ENCODE results near the gene SPATA6L. TPM values are rescaled to one million over a fixed set of nuclear protein-coding genes. Genes with fewer than 3 reads are reported as not detected.

Gene SPATA6L
- total and polyA plus RNA-seq, 9 of the 15 experiments (the other 6 are each of a cell fraction or from before 2014, with no cell fraction given) = 0.03 to 1.00 (median 0.08) TPM; not detected in 4

DNA sequence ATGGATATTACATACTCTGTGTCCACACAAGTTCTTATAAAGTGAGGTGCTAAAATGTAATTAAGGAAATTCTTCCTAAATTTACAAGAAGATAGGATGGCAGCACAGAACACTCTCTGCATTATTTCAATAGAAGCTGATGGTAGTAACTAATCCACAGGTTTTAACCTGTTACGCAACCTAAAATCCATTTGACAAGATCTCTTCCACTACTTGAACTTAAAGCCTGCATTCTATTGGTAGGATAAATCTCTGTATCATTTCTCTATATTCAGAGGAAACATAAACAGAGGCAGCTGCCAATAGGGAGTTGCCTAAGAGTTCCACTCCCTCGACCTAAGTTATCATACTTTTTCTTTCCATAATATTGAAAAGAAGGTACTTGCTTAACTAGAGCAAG, 34.7 kb upstream of the SPATA6L start (continued):
- TF ChIP-seq NFRKB (IDR thresholded peaks at IDR 0.05; ENCODE audit: low read depth) (no peak), CEBPB (tag; IDR thresholded peaks at IDR 0.05) (peak; percentile 88)

GRCh38 chr9:4700091-4700490, 33.8 kb upstream of the SPATA6L start:
- ATAC-seq (peak; percentile 95), FAIRE-seq (peak; percentile 94), DNase-seq (ENCODE audit: extremely low read depth in 1 of 4, low spot score in 3 of 4) (peak in 1 of 4 experiments; percentile 50)
- H3K27ac ChIP-seq (ENCODE audit: extremely low read depth, low read depth, low read length) = peak overlapping the region; percentile 47; the same call in 1 of the 3 replicates
- H3K9me3 ChIP-seq (replicated peaks; ENCODE audit: control insufficient read depth, insufficient read depth, low read depth, low read length) = no peaks in the 10 kb centered on the region
- no peak overlapping the region for H3K9ac ChIP-seq (ENCODE audit: insufficient read depth in 1 of 2, low read depth in 2 of 2, low read length in 2 of 2)
- H3K36me3 ChIP-seq (ENCODE audit: control insufficient read depth, insufficient read depth, low read length) = peaks cover 65% of the 10 kb centered on the region
- CTCF ChIA-PET (ENCODE audit: low intra/inter-chr PET ratio) = no interaction called here
- WGBS (ENCODE audit: insufficient coverage, low coverage, missing lambda C conversion rate) = 24% methylated on average over 3 of the region's 3 CpGs
- peak overlapping the region; percentile 19; the same call in 1 of the 2 replicates for H3K4me2 ChIP-seq (ENCODE audit: insufficient read depth, low read length)
- in situ Hi-C loops (cut with MboI) = no loop called here
- H3K4me1 ChIP-seq (replicated peaks in 1 of 2; ENCODE audit: control insufficient read depth in 2 of 2, insufficient read depth in 2 of 2, low read length in 2 of 2) = peaks cover 4% of the 10 kb centered on the region in 2 experiments; a peak in 1 of 5 replicates
- no peaks in the 10 kb centered on the region for H3K27me3 ChIP-seq (ENCODE audit: control insufficient read depth in 2 of 2, insufficient read depth in 2 of 2, low read length in 2 of 2)
- no peaks in the 10 kb centered on the region for H4K20me1 ChIP-seq (replicated peaks; ENCODE audit: control insufficient read depth, insufficient read depth, low read length)
- H3K79me2 ChIP-seq (ENCODE audit: control insufficient read depth, insufficient read depth, low read length) = no peaks in the 10 kb centered on the region
- no peak overlapping the region for H3K4me3 ChIP-seq
- no TSS peak for BruUV-seq (replicated peaks)
- POLR2A ChIA-PET = interaction anchor here (0.6 to 1.0 kb wide), 3 partner anchors 8 to 94 kb away, joined by 3 to 5 read pairs (median 3); no protein-coding TSS in a partner anchor
- H2AFZ ChIP-seq (ENCODE audit: low read depth, low read length) = no peak overlapping the region
- intact Hi-C loops (cut with micrococcal nuclease) = no loop called here
- H3K9me1 ChIP-seq (ENCODE audit: control insufficient read depth, insufficient read depth, low read length) = no peaks in the 10 kb centered on the region
- TF ChIP-seq ELK1 (CRISPR knock-in tag; IDR thresholded peaks at IDR 0.05) = no peak
- 0 out of 2 replicates have a peak, but pooled peaks have one; percentile 16 for TF ChIP-seq ZNF316 (IDR thresholded peaks at IDR 0.05)
- TF ChIP-seq, protein P1, sequence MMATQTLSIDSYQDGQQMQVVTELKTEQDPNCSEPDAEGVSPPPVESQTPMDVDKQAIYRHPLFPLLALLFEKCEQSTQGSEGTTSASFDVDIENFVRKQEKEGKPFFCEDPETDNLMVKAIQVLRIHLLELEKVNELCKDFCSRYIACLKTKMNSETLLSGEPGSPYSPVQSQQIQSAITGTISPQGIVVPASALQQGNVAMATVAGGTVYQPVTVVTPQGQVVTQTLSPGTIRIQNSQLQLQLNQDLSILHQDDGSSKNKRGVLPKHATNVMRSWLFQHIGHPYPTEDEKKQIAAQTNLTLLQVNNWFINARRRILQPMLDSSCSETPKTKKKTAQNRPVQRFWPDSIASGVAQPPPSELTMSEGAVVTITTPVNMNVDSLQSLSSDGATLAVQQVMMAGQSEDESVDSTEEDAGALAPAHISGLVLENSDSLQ (IDR thresholded peaks at IDR 0.05) = peak; percentile 96
- TF ChIP-seq TBP (optimal IDR thresholded peaks at IDR 0.05; ENCODE audit: low read depth, low read length) = no peak
- TF ChIP-seq CHD1 (IDR thresholded peaks at IDR 0.05; ENCODE audit: low read length) = no peak
- TF ChIP-seq TBL1XR1 (IDR thresholded peaks at IDR 0.05; ENCODE audit: low read length in 2 of 2) = no peak
- peak; percentile 84 for TF ChIP-seq DPF2 (IDR thresholded peaks at IDR 0.05)
- TF ChIP-seq, protein P2, sequence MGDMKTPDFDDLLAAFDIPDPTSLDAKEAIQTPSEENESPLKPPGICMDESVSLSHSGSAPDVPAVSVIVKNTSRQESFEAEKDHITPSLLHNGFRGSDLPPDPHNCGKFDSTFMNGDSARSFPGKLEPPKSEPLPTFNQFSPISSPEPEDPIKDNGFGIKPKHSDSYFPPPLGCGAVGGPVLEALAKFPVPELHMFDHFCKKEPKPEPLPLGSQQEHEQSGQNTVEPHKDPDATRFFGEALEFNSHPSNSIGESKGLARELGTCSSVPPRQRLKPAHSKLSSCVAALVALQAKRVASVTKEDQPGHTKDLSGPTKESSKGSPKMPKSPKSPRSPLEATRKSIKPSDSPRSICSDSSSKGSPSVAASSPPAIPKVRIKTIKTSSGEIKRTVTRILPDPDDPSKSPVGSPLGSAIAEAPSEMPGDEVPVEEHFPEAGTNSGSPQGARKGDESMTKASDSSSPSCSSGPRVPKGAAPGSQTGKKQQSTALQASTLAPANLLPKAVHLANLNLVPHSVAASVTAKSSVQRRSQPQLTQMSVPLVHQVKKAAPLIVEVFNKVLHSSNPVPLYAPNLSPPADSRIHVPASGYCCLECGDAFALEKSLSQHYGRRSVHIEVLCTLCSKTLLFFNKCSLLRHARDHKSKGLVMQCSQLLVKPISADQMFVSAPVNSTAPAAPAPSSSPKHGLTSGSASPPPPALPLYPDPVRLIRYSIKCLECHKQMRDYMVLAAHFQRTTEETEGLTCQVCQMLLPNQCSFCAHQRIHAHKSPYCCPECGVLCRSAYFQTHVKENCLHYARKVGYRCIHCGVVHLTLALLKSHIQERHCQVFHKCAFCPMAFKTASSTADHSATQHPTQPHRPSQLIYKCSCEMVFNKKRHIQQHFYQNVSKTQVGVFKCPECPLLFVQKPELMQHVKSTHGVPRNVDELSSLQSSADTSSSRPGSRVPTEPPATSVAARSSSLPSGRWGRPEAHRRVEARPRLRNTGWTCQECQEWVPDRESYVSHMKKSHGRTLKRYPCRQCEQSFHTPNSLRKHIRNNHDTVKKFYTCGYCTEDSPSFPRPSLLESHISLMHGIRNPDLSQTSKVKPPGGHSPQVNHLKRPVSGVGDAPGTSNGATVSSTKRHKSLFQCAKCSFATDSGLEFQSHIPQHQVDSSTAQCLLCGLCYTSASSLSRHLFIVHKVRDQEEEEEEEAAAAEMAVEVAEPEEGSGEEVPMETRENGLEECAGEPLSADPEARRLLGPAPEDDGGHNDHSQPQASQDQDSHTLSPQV (IDR thresholded peaks at IDR 0.05) = 0 out of 2 replicates have a peak, but pooled peaks have one; percentile 25
- no peak for TF ChIP-seq MCM3 (IDR thresholded peaks at IDR 0.05)
- peak; percentile 78 for TF ChIP-seq CEBPG (CRISPR knock-in tag; IDR thresholded peaks at IDR 0.05)
- TF ChIP-seq CEBPG (tag; conservative IDR thresholded peaks at IDR 0.05 in 1 of 2, IDR thresholded peaks at IDR 0.05 in 1 of 2) = peak; percentile 62 to 82
- peak; percentile 81 for TF ChIP-seq SMARCA4 (IDR thresholded peaks at IDR 0.05)
- TF ChIP-seq CGGBP1 (CRISPR knock-in tag; IDR thresholded peaks at IDR 0.05) = no peak
- TF ChIP-seq JUND (IDR thresholded peaks at IDR 0.05; ENCODE audit: borderline replicate concordance, low read depth, low read length) = peak; percentile 37; the same call in 1 of the 2 replicates
- peak; percentile 28; the same call in 1 of the 3 replicates for TF ChIP-seq JUND (tag; IDR thresholded peaks at IDR 0.05; ENCODE audit: borderline replicate concordance, low read depth, low read length)

All from K562 (cell line).